ENCODE measurements around the gene GSS. TPM values are rescaled to one million over a fixed set of nuclear protein-coding genes. Genes with fewer than 3 reads are reported as not detected.
A peak's percentile ranks its signal among the peaks of the same experiment; 100 is the strongest.

GSS gene
- total and polyA plus RNA-seq, 4 donors = 20.8 to 38.8 (median 35.4) TPM

- H3K9ac ChIP-seq (ENCODE audit: low read depth in 1 of 2, low read length in 2 of 2) = no peak overlapping the region
- no peak overlapping the region for H3K4me3 ChIP-seq (ENCODE audit: low read depth in 1 of 3, low read length in 3 of 3)
- WGBS = 73% methylated on average over 5 of the region's 5 CpGs
- peaks cover 9 to 63% (median 53%) of the 10 kb centered on the region in 4 donors for H3K36me3 ChIP-seq (ENCODE audit: control insufficient read depth in 4 of 4, insufficient read depth in 3 of 4, low read depth in 1 of 4, low read length in 3 of 4)
- H3K27me3 ChIP-seq (ENCODE audit: control insufficient read depth in 4 of 4, insufficient read depth in 4 of 4, low read length in 3 of 4) = no peaks in the 10 kb centered on the region
- peak overlapping the region; percentile 33 to 69 for H3K27ac ChIP-seq (ENCODE audit: low read depth in 1 of 2, low read length in 2 of 2)
- no peak for DNase-seq (ENCODE audit: low spot score)
- TF ChIP-seq HNF4A (conservative IDR thresholded peaks at IDR 0.05) = peak; percentile 70 to 77
- TF ChIP-seq YY1 (IDR thresholded peaks at IDR 0.05) = peak; percentile 45
- TF ChIP-seq NR2F2 (IDR thresholded peaks at IDR 0.05) = no peak
- TF ChIP-seq REST (IDR thresholded peaks at IDR 0.05) = peak; percentile 49
- peak; percentile 84 to 95 for TF ChIP-seq JUND (IDR thresholded peaks at IDR 0.05)
- TF ChIP-seq RXRA (IDR thresholded peaks at IDR 0.05) = peak; percentile 62 to 75
- TF ChIP-seq FOXA2 (IDR thresholded peaks at IDR 0.05) = peak; percentile 59
- TF ChIP-seq FOXA1 (IDR thresholded peaks at IDR 0.05) = peak; percentile 23
- TF ChIP-seq TAF1 (conservative IDR thresholded peaks at IDR 0.05) = no peak
- no peak for TF ChIP-seq CTCF (IDR thresholded peaks at IDR 0.05; ENCODE audit: low read depth, low read length, missing input control)
- TF ChIP-seq ZBTB33 (IDR thresholded peaks at IDR 0.05) = peak; percentile 42
- no peak for TF ChIP-seq GABPA (IDR thresholded peaks at IDR 0.05 in 1 of 2, conservative IDR thresholded peaks at IDR 0.05 in 1 of 2)
- peak in 1 of 2 donors; percentile 15 for TF ChIP-seq EGR1 (IDR thresholded peaks at IDR 0.05; ENCODE audit: low read depth in 2 of 2)
- TF ChIP-seq ATF3 (IDR thresholded peaks at IDR 0.05) = peak; percentile 63
- TF ChIP-seq MAX (IDR thresholded peaks at IDR 0.05) = peak; percentile 32
- TF ChIP-seq SP1 (IDR thresholded peaks at IDR 0.05) = peak; percentile 53
- peak; percentile 41 to 62 for TF ChIP-seq RAD21 (IDR thresholded peaks at IDR 0.05)
- no peak for TF ChIP-seq HNF4G (IDR thresholded peaks at IDR 0.05)
- H3K9me3 ChIP-seq (ENCODE audit: control insufficient read depth in 4 of 4, low read length in 3 of 4) = no peaks in the 10 kb centered on the region
- H3K4me1 ChIP-seq (ENCODE audit: control insufficient read depth in 4 of 4, insufficient read depth in 4 of 4, low read length in 3 of 4) = peaks cover 2 to 20% (median 13%) of the 10 kb centered on the region in 4 donors
These were observed 32.8 kb downstream of the GSS start for GRCh38 chr20:34922654-34923381.
